ENCODE data around the gene LRRFIP1.

LRRFIP1 gene

GRCh38 chr2:237691029-237691907 is 63.9 kb downstream of the LRRFIP1 start:
- DNase-seq: no peak

GRCh38 chr2:237691908-237692600 is 64.7 kb downstream of the LRRFIP1 start:
- peak; percentile 43 to 87 for DNase-seq

GRCh38 chr2:237692601-237693290 is 65.4 kb downstream of the LRRFIP1 start:
- no peak for DNase-seq

GRCh38 chr2:237693291-237693994 is 66.1 kb downstream of the LRRFIP1 start:
- no peak for DNase-seq

GRCh38 chr2:237694415-237695194 is 67.2 kb downstream of the LRRFIP1 start:
- DNase-seq: no peak

GRCh38 chr2:237695201-237695780 is 67.9 kb downstream of the LRRFIP1 start:
- no peak for DNase-seq

GRCh38 chr2:237696461-237696860 is 69.1 kb downstream of the LRRFIP1 start:
- DNase-seq: no peak

GRCh38 chr2:237697586-237698357 is 70.4 kb downstream of the LRRFIP1 start:
- DNase-seq: no peak

GRCh38 chr2:237698358-237698694 is 70.9 kb downstream of the LRRFIP1 start:
- DNase-seq: no peak

- no peak for DNase-seq
These were observed 72.6 kb downstream of the LRRFIP1 start for GRCh38 chr2:237699870-237700511.

GRCh38 chr2:237700512-237701032 is 73.2 kb downstream of the LRRFIP1 start:
- no peak for DNase-seq

- no peak for DNase-seq
These were observed 73.9 kb downstream of the LRRFIP1 start for GRCh38 chr2:237701033-237701858.

GRCh38 chr2:237701859-237702390 is 74.5 kb downstream of the LRRFIP1 start:
- DNase-seq: no peak

- DNase-seq: no peak
These were observed 75.3 kb downstream of the LRRFIP1 start for GRCh38 chr2:237702441-237703391.

GRCh38 chr2:237704501-237705434 is 77.4 kb downstream of the LRRFIP1 start:
- no peak for DNase-seq

GRCh38 chr2:237706257-237706656 is 78.9 kb downstream of the LRRFIP1 start:
- no peak for DNase-seq

GRCh38 chr2:237708065-237708398 is 80.6 kb downstream of the LRRFIP1 start:
- DNase-seq: no peak

Measured in NCI-H446 (cell line).